Stimulated activated CD4-positive, alpha-beta T cell treated with anti-CD3 and anti-CD28 coated beads, TNF-alpha, amount 100 ng/mL, for 48 hours (primary cell): ENCODE measurements around the gene ATG2B.
A peak's percentile ranks its signal among the peaks of the same experiment; 100 is the strongest.
"Not testable (repeated sequence)": the region's sequence is repeated elsewhere in the genome, so short reads cannot be mapped to it uniquely, and the experiment has no call there.

Source experiments
- DNase-seq, 3 donors: peaks; one replicate each; pipeline ENCODE4 v3.0.0-alpha.2; 2020; ENCODE audit warnings: low read depth in 3 of 3

The ATG2B gene

GRCh38 chr14:96373538-96373937 lies 10.4 kb upstream of the ATG2B start:
- DNase-seq, result no peak

DNA sequence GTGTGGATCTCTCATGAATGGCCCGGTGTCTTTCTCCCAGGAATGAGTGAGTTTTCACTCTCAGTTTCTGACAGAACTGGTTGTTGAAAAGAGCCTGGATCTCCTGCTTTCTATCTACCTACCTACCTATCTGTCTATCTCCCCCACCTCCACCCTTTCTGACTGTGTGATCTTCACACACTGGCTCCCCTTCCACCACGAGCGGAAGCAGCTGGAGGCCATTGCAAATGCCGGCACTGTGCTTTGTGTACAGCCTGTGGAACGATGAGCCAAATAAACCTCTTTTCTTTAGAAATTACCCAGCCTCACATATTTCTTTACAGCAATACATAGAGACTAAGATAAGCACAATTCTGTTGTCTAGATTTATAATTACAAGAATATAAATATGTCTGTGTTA lies 7.4 kb upstream of the ATG2B start:
- DNase-seq, result no peak

DNA sequence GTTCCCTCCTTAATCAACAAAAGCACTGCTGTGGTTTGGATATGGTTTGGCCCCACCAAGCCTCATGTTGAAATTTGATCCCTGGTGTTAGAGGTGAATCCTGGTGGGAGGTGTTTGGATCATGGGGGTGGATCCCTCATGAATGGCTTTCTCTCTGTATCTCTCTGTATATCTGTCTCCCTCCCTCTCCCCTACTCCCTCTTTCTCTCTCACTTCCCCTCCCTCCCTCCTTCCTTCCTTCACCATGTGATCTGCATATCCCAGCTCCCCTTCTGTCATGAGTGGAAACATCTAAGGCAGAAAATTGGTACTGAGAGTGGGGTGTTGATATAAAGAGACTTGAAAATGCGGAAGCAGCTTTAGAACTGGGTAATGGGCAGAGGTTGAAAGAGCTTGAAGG lies 5.4 kb upstream of the ATG2B start:
- no peak for DNase-seq

- DNase-seq, result no peak
Measured at GRCh38 chr14:96364962-96365361, 1.8 kb upstream of the ATG2B start.

DNA sequence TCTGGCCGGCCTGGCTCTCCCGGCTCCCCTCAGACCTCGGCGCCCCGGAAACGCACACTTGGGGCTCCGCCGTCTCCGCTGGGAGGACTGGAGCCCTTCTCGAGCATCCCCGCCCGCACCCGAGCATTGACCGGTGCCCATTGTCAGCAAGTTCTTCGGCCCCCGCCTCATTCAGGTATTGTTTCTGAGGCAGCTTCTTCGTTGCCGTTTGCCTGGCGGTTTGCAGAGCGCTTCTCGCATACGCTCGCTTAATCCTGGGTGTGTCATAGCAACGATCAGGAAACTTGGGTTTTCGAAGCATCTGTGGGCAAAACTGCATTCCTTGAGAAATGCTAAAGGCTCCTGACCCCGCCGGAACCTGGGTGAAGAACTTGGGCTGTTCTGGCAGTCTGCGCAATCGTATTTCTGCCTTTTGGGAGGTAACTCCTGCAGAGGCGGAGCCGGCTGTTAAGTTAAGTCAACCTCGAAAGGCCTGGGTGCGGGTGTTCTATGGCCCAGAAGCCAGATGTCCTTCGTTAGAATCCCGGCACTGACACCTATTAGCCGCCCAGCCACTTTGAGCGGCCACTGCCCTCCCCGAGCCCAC lies 703 bp upstream of the ATG2B start:
- peak in 2 of 3 donors; percentile 8 to 16 for DNase-seq

- DNase-seq, result peak; percentile 18 to 28 (median 26)
Measured at GRCh38 chr14:96362071-96362964, 823 bp downstream of the ATG2B start.

GRCh38 chr14:96359959-96360358 lies 3.2 kb downstream of the ATG2B start:
- no peak for DNase-seq

DNA sequence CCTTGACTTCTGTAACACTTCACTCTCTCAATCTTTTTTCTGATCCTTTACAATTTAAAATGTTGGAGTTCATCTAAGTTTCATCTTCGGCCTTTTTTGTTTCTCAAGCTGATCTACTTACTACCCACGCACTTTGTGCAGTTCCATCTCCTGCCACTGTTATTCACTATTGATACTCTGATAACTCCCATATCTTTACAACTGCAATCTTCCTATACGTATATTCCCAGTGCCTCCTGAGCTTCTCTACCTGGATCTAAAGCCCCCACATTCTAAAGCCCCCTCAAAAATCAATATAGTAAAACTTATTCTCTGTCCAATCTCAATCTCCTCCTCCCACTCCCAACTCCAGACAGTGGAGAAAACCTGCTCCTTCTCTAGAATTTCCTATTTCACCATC lies 5.9 kb downstream of the ATG2B start:
- DNase-seq, result no peak

GRCh38 chr14:96354246-96354645 lies 8.9 kb downstream of the ATG2B start:
- no peak for DNase-seq

GRCh38 chr14:96352708-96353107 lies 10.4 kb downstream of the ATG2B start:
- no peak for DNase-seq

DNA sequence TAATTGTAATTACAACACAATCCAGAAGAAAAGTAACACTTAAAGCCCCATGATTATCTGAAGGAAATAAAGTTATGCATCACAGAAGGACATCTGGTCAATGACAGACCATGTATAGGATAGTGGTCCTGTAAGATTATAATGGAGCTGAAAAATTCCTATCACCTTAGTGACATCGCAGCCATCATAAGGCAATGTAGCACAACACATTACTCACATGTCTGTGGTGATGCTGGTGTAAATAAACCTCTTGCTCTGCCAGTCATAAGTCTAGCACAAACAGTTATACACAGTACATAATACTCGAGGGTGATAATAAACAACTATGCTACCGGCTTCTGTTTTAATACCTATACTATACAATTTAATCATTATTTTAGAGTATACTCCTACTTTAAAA lies 11.2 kb downstream of the ATG2B start:
- no peak for DNase-seq

DNA sequence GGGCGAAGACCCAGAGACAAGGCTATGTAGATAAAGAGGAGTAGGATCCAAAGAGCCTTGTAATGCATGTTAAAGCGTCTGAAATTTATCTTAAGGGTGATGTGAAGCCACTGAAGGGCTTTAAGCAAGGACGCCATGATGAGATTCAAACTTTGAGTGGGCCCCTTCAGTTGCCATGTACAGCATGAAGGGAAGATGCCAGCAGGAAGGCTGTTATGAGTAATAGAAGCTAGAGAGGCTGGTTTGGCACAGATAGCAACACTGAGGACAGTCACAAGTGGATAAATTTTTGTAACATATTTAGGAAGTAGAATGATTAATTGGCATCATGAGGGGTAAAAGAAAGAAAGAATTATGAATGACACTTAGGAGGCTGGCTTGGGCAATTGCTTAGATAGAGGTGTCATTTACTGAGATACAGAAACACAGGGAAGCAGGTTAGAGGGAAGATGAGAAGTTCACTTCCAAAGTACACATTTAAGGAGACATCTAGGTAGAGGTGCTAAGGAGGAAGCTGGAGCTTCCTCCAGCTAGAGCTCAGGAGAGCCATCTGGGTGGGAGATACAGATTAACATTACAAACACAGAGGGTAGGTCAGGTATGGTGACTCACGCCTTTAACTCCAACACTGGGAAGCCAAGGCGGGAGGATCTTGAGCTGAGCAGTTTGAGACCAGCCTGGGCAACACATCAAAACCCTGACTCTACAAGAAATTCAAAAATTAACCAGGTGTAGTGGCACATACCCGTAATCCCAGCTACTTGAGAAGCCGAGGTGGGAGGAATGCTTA lies 13.7 kb downstream of the ATG2B start:
- no peak for DNase-seq

GRCh38 chr14:96347957-96348356 lies 15.2 kb downstream of the ATG2B start:
- not testable (repeated sequence) for DNase-seq

DNA sequence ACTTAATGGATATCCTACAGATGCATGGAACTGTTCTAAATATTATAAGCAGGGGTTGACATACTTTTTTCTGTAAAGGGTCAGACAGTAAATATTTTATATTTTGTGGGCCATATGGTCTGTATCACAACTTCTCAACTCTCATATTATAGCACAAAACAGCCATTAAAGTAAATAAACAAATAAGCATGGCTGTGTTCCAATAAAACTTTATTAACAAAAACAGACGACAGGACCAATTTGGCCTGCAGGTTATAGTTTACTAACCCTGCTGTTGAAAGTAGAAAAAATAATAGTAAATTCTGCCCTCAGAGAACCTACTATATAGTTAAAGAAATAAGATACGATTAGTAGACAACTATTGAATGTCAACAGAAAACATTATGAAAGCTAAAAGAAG lies 17.5 kb downstream of the ATG2B start:
- no peak for DNase-seq

DNA sequence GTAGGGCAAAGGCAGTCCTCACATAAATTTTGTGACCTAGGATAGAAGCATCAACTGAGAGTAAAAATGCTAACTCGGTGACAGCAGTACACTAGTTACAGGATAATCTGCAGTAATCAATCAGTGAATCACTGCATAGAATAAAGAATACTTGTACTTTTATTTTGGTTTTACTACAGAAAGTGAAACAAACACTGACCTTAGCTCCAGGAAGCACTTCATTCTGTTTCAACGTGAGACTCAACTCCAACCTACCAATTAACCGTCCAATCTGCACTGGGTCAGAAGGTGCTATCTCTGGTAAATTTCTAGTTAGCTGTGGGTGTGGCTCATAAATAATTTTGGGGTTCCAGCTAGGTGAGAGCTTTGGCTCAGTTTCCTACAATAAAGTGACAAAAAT lies 21.8 kb downstream of the ATG2B start:
- no peak for DNase-seq

- no peak for DNase-seq
Measured at GRCh38 chr14:96338551-96338950, 24.6 kb downstream of the ATG2B start.

- DNase-seq, result no peak
Measured at GRCh38 chr14:96324219-96324618, 38.9 kb downstream of the ATG2B start.

DNA sequence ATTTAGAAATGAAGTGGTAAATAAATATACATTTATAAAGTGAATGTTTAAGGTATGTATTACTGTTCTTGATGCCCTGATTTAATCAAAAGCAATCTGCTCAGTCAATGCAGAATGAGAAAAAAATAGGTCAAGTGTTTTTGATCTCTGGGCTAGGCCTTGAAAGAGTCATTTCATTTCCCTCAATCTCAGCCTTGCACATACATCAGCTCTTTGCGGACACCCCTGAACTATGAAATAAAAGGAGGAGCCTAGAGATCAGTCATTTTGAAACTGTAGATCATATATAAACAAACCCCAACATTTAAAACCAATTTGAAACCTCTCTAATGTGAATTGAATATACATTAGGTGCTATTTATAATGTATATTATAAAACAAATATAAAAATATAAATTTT lies 42.5 kb downstream of the ATG2B start:
- DNase-seq, result no peak

GRCh38 chr14:96318836-96319235 lies 44.3 kb downstream of the ATG2B start:
- DNase-seq, result no peak

GRCh38 chr14:96316087-96316486 lies 47.1 kb downstream of the ATG2B start:
- no peak for DNase-seq

GRCh38 chr14:96310906-96311305 lies 52.2 kb downstream of the ATG2B start:
- DNase-seq, result no peak

DNA sequence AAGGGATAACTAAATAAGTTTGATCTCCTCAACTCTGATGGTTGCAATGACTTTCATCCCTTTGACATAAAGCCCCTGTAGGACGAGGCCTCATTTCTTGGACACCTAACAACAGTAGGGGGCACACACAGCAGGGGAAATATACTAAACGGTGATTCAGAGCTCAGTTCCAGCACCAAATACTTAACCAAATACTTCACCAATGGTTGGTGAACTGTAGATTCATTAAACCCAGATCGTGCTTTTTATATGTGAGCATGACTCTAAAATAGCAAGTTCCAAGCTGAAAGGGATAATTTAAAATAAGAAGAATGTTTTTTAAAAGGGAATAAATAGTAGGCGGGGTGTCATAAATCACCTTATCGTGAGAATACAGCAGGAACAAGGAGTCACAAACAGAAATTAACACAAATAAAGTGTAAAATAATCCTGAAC lies 53.2 kb downstream of the ATG2B start:
- no peak for DNase-seq
